Measurements from ENCODE around the gene POPDC3. TPM values are rescaled to one million over a fixed set of nuclear protein-coding genes. Genes with fewer than 3 reads are reported as not detected.

Gene POPDC3
- total and polyA plus RNA-seq, 10 of the 15 experiments (the other 5 are each of a cell fraction or from before 2014, with no cell fraction given), result 1.6 TPM; not detected in 9

DNA sequence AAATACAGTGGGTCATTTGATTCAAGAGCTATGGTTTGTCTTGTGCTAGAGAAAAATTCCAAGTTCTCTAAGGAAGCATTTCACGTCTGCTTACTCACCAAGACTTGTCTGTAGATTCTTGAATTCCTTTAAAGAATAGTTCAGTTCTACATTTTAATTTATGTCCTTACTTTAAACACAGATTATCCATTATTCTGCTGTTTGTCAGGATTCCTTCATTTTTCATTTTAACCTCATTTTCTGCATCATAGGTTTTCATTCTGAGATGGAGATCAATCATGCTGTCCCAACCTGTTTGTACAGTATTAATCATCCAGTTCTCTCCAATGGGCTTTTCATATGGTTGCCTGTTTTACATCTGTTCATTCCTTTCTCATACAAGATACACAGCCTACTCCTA lies 24.5 kb upstream of the POPDC3 start (continued):
- no peak for TF ChIP-seq MYB (IDR thresholded peaks at IDR 0.05; ENCODE audit: borderline replicate concordance, low read depth, low read length)
- no peak for TF ChIP-seq ZBED1 (IDR thresholded peaks at IDR 0.05; ENCODE audit: borderline replicate concordance)
- no peak for TF ChIP-seq SUZ12 (IDR thresholded peaks at IDR 0.05; ENCODE audit: unreplicated experiment)

DNA sequence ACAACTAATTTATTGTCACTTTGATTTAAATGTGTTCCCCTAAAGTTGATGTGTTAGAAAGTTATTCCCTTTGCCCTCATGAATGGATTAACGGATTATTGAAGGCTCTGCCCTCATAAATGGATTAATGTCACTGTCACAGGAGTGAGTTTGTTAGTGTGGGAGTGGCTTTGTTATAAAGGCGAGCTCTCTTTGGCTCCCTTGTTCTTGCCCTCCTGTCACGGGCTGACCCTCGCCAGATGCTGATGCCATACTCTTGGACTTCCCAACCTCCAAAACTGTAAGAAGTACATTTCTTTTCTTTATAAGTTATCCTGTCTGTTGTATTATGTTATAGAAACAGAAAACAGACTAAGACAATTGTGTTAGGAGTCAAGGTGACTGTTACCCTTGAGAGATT lies 22.7 kb upstream of the POPDC3 start:
- ChIA-PET POLR2A (no interaction called here), CTCF (no interaction called here), RAD21 (ENCODE audit: unreplicated experiment) (no interaction called here), SMC1A (ENCODE audit: uncharacterized antibody, unreplicated experiment) (no interaction called here)
- no TSS peak for BruUV-seq (replicated peaks)
- Histone ChIP-seq H3K4me2 (ENCODE audit: control insufficient read depth, insufficient read depth) (no peak overlapping the region), H3K27ac (ENCODE audit: control insufficient read depth, insufficient read depth) (no peak overlapping the region), H3K27me3 (replicated peaks in 1 of 2; ENCODE audit: control insufficient read depth in 2 of 2, insufficient read depth in 2 of 2, low read length in 1 of 2) (no peaks in the 10 kb centered on the region; a peak in 1 of 4 replicates), H3K9ac (ENCODE audit: control insufficient read depth, insufficient read depth, low read length) (no peak overlapping the region), H3K9me3 (replicated peaks; ENCODE audit: control insufficient read depth, insufficient read depth, low read length) (no peaks in the 10 kb centered on the region; the same call in 2 of the 3 replicates), H4K20me1 (ENCODE audit: control insufficient read depth, insufficient read depth) (no peaks in the 10 kb centered on the region), H3K4me3 (no peak overlapping the region), H2AFZ (ENCODE audit: control insufficient read depth, low read depth, low read length) (no peak overlapping the region), H3K4me1 (ENCODE audit: control insufficient read depth, insufficient read depth, low read length) (no peaks in the 10 kb centered on the region), H3K79me2 (ENCODE audit: control insufficient read depth, insufficient read depth, low read length) (no peaks in the 10 kb centered on the region), H3K36me3 (ENCODE audit: control insufficient read depth in 2 of 2, insufficient read depth in 2 of 2, low read length in 1 of 2) (no peaks in the 10 kb centered on the region)
- intact Hi-C loops (cut with micrococcal nuclease; ENCODE audit: unreplicated experiment) (no loop called here), in situ Hi-C loops (cut with MboI) (no loop called here)
- FAIRE-seq (no peak), DNase-seq (ENCODE audit: low read depth, low spot score) (no peak), ATAC-seq (no peak)
- WGBS (ENCODE audit: insufficient coverage, insufficient replicate concordance, low lambda C conversion rate, missing lambda C conversion rate), result 29% methylated on average over 4 of the region's 4 CpGs
- TF ChIP-seq ESRRA (IDR thresholded peaks at IDR 0.05; ENCODE audit: low read length) (no peak), WRNIP1 (IDR thresholded peaks at IDR 0.05; ENCODE audit: borderline replicate concordance, low read depth, low read length) (no peak), TAF1 (IDR thresholded peaks at IDR 0.05; ENCODE audit: borderline replicate concordance, low read depth, low read length) (no peak)
- TF ChIP-seq, protein P1, sequence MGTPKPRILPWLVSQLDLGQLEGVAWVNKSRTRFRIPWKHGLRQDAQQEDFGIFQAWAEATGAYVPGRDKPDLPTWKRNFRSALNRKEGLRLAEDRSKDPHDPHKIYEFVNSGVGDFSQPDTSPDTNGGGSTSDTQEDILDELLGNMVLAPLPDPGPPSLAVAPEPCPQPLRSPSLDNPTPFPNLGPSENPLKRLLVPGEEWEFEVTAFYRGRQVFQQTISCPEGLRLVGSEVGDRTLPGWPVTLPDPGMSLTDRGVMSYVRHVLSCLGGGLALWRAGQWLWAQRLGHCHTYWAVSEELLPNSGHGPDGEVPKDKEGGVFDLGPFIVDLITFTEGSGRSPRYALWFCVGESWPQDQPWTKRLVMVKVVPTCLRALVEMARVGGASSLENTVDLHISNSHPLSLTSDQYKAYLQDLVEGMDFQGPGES (IDR thresholded peaks at IDR 0.05), result no peak

All from GM12878 (cell line).